DMS 273 treated with DMSO at 0.1 percent for 48 hours (cell line): Measurements from ENCODE around the gene LARP1.

Experiments
- DNase-seq: peaks from one replicate; lab custom pipeline; 2025; lab: John Stamatoyannopoulos, UW

Gene LARP1

DNA sequence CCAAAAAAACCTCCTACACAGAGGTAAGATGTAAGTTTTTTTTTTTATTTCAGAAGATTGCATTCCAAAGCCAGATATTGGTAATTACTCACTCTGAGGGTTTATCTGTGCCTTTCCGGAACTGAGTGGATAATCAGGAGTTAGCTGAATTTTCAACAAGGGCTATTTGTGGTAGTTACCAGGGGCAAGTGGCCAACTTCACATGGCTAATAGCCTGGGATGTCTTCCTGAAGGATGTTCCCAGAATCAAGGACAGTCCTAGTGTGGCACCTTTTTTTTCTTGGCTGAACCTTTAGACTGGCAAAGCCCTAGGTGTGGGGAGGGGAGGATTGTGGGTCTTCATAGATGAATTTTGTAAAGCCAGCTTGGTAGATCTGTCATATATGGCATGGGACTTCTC is 7.1 kb downstream of the LARP1 start:
- no peak for DNase-seq

DNA sequence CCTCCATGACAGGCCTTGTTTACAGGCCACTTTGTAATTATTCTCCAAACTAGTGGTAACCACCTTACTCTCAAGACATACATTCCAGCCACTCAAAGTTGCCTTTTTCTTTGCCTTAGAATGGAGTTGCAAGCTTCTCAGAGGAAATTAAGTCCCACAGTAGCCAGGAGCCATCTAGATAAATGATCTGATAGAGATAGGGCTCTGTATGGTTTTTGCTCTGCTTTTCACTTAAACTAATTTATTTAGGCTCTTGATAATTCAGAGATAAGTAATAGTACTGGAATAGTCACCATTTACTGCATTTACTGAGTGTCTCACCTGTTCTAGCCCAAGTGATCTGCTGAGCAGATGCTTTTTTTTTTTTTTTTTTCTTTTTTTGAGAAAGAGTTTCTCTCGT is 7.5 kb downstream of the LARP1 start:
- DNase-seq = no peak

DNA sequence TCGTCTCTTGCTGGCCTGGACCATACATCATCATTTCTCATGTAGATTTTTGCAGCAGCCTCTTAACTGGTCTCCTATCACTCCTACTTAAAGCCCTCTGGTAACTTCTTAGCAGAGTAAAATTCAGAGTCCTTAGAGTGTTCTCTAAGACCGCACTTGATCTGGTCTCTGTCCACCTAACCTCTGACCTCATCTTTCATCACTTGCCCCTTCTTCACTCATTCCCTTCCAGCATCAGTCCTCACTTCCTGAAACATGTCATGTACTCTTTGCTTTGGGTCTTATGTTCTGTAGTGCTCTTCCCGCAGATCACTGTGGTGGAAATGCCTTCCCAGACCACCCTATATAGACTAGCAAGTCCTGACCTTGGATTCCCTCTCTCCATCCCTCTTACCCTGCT is 9.8 kb downstream of the LARP1 start:
- no peak for DNase-seq

DNA sequence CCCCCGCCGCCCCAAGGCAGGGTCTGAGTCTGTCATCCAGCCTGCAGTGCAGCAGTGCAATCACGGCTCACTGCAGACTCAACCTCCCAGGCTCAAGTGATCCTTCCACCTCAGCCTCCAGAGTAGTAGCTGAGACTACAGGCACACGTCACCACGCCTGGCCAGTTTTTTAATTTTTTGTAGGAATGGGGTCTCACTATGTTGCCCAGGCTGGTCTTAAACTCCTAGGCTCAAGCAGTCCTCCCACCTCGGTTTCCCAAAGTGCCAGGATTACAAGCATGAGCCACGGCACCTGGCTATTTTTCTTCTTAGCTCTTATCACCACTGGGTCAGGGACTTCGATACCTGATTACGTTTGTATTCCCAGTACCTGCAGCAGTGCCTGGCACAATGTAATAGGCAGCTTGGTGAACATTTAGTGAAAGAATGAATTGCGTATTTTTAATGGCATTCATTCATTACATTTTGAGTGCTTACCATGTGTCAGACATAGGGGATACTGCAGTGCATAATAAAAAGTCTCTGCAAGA is 10.3 kb downstream of the LARP1 start:
- DNase-seq = no peak

DNA sequence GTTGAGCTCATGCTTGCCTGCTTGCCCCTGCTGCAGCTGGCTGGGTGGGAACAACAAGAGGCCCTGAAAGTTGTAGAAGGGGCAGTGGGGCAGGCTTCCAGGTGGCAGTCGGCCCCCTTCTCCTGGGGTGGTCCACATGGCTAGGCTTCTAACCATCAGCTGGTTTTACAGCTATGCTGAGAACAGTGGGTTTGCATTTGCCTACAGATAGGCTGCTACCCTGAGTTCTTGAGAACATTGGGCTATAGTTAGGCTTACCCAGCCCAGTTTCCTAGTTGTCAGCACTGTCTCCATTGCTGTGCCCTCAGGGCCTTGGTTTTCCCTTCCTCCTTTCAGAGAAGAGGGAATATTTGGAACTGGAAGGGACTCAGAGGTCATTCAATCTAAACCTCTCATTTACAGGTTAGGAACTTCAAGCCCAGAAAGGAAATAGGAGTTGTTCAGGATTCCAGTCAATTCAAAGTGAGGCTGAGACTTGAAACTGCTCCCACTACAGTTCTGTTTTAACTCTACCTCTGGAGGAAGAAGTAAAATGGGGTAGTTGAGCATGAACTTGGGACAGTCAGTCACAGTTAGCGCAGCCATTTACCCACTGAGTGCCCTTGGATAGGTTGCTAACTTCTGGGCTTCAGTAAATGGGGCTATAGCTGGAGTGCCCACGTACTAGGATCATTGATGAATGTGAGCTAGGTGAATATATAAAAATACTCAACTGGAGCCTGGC is 11.5 kb downstream of the LARP1 start:
- DNase-seq = no peak

DNA sequence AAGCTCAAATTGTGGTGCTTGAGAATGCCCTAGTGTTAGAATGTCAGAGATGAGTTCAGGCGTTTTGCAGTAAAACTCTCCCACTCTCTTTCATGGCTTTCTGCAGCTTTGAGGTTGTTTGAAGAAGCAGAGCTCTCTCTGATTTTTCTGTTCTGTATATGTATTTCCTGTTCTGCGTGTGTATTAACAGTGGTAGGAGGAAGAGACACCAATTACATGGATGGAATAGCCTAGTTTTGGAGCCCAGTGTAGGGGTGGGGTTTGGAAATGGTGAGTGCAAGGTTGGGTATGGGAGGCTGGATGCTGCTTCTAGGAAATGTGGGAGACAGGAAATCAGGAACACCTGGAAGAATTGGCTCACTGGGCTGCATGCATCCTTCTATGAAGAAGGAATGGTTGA is 12.4 kb downstream of the LARP1 start:
- no peak for DNase-seq

DNA sequence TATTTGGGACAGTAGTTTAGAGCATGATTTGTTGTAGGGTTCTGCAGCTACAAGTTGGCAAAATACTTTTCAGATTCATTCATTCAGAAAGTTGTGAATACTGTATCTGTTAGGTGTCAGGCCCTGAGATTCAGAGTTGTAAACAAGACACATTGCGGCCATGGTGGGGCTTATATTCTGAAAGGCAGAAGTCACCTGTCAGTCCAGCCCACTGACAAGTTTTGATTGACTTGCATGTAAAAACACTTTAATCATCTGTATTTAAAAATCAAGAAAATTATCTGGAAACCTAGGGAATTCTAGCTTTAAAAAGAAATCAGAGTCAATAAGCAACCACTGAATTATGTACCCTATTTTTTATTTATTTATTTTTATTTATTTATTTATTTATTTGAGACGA is 13.0 kb downstream of the LARP1 start:
- no peak for DNase-seq

DNA sequence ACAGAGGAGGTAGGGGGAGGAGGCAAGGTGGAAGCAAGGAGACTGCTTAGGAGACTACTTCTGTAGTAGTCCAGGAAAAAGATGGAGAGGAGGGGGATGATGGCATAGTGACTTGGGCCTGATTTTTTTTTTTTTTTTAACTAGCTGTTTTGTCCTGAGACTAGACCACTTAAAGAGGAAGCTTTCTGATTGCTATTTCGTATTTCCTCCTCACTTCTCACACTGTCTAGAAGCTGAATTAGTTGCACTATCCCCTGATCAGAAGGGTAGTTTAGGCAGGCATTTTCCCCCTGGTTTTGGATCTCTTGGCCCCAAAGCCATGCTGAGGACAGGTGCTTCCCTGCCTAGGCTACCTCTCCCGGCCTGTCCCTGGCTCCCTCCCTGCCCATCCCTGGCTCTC is 14.9 kb downstream of the LARP1 start:
- DNase-seq = no peak

DNA sequence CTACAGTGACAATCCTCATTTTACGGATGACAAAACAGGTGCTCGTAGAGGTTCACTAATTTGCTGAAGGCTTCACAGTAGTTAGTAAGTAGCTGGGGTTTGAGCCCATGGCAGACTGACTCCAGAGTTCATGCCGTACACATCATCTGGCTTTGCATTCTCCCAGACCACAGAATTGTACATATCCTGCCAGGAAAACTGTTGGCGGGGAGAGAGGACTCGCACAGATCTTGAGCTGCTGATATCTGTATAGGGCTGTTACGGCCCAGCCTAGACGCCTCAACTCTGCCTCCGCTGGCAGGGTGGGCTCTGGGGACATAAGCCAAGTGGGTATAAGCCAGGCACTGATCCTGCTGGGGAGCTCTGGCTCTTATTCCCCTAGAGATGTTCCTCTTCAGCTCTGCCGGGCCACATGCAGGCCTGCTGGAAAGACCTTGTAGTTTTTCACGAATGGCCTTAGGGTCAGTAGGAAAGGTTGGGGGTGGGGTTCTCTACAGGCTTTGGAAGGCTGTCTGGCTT is 16.3 kb downstream of the LARP1 start:
- DNase-seq = peak; percentile 32

DNA sequence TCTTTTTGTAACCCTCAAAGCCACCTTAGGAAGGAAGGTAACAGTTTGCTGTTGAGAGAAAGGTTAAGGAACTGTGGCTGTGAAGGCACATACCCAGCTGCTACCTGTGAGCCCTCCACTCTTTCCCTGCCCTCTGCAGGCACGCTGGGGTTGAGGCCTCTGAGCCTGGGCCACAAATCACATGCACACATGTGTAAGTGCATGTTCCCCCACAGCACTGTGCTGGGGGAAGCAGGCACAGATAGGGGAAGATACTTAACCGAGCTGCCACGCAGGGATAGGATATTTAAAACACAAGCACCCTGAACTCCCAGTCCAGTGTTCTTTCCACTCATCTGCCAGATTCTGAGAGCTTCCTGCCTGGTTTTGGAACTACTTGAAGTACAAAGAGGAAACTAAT is 18.1 kb downstream of the LARP1 start:
- DNase-seq = no peak

DNA sequence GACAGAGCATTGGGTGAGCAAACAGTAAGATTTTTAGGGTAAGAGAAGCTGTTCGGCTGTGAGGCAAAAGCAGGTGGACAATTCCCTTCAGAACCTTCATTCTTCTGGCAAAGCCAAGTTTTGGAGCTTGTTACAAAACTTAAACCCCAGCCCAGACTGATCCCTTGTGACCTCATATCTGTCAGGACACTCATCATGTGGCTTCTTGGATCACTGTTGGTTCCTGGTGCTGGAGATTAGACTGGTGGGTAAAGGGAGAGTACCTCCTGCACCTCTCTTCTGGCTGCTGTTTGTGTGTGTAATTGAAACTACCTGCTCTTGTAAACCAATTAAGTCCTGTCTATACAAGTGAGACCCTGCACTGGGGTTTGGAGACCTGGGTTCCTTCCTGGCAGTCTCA is 21.0 kb downstream of the LARP1 start:
- no peak for DNase-seq

DNA sequence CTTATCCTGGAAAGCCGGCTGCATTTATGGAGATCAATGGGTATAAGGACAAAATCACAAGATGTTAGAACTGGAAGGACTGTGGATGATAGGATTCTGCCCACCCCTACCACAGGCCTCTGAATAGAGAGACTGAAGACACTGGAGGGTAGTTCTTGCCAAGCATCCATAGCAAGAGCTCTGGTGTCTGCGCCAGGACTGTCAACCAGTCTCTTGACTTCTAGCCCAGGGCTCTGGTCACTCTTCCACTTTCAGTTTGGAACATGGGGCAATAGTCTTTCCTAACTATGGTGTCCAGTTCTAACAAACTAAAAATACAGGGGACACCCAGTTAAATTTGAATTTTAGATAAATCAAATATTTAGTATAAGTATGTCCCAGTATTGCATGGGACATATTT is 23.4 kb downstream of the LARP1 start:
- no peak for DNase-seq

DNA sequence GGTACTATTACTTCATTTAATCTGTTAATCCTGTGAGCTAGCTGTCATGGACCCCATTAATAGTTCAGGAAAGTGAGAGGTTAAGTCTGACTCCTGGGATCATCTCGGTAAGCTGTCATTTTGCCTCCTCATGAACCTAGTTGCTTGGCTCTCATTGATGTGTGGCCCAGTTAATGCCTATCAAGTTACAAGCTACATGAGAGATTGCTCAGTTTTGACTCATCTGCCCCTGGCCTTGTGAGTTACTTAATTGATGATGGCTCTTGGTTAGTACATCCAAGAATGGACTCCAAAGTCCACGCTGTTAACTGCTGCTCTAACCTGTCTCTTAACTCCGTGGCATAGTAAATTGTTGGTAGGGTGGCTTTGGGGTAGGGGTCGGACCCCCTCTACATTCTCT is 23.9 kb downstream of the LARP1 start:
- no peak for DNase-seq

DNA sequence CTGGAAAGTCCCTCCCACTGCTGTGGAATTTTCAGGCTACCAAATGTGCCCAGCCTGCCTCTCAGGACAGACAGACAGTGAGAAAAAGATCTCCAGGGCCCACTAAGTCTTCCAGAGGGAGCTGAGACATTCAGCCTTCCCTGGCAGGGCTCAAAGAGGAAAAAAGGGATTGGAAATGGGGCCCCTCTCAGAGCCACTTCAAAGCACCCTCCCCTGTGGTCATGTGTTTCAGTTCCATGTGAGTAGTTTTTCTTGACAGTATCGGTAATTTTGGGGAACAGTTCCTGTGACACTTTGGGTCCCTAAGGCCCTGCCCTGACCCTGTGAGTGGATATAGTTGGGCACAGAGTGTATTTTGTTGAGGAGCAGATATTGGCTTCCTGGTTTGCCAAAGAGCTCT is 25.0 kb downstream of the LARP1 start:
- DNase-seq = no peak

DNA sequence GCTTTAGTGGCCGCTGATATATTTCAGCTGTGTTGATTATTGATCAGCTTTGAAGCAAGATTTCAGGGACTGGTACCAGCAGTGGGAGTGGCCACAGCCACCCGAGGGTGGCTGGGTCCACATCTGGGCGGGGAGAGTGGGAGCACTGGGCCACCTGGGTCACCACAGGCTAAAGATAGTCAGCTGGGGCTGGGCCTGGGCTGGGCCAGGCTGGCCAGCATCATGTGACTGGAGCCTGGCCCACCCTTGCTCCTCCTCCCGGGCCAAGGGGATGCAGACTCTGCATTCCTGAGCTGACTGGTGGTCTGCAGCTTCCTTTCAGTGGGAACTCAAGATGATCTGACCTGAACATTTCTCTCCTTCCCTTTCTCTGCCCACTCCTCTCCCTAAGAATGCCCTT is 27.1 kb downstream of the LARP1 start:
- no peak for DNase-seq

DNA sequence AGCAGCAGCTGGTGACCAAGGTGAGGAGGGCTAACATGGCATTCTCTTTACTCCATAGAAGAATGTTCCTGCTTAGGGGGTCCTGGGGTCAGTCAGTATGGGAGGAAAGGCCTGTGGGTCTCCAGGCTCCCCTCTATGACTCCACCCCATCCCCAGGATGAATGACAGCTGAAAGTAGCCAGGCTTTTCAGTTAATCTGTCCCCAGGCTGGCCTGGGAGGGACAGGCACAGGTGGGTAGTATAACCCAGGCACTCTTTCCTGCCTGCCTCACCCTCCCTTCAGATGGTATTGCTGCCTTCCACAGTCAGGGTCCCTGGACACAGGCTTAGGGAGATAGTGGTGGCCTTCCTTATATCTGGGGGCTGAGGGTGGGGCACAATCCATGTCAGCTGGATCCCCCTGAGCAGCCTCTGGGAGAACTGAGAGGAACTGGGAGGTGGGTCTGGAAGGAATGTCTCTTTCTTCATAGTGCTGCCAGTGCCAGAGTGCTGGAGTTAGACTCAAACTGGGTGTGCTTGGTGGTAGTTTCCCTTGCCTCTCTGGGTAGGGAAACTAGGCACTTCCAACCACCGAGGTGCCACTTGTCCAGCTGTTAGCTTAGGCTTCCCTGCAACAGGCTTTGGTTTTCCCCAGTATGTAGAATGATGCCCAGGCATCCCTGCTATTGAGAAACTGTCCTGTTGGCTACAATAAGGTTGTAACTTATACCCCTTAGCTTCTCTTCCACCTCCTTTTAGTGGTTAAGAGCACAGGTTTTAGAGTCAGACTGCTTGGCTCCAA is 27.8 kb downstream of the LARP1 start:
- no peak for DNase-seq

DNA sequence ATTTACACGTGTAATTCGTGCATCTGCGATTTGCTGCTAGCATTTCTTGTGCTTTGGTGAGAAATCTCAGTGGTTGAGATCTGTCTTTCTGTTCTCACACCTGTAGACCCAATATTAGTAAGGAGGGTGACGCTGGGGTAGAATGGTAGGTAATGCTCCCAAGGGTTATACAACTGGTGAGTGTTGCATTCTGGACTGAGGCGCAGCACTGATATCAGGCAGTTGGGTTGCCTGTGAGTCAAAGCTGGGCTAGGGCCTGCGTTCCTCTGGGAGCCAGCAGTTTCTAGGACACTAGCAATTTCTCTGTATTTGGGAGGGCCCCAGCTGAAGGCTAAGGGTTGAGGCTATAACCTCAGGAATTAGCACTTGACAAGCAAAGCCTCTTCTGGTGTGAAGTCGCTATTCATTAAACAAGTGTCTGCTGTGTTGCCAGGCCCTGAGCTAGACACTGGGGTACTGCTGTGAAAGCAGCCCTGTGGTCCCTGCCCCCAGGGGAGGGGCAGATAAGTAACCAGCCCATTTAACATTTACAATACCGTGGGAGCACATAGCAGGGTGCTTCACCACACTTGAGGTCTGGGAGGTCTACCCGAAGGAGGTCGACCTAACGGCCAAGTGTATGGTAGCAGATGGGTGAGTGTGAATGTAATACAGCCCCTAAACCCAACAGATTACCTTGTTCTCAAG is 28.7 kb downstream of the LARP1 start:
- DNase-seq = no peak

DNA sequence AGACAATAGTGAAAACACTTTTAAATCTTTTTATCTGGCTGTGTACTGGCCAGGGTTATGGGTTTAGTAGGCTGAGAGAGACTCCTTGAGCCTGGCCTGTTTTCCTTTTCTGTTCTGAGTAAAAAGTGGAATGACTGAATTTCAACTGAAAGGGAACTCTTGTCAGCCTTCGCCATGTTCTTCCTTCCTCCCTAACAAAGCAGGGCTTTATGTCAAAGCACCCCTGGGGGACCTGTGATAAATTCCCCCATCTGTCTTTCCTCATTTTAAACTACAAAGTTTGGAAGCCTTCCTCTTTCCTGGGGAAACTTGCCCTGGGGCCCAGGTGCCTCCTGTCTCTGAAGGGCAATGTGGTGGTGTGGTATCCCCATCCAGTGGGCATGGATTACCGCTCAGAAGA is 29.7 kb downstream of the LARP1 start:
- no peak for DNase-seq

DNA sequence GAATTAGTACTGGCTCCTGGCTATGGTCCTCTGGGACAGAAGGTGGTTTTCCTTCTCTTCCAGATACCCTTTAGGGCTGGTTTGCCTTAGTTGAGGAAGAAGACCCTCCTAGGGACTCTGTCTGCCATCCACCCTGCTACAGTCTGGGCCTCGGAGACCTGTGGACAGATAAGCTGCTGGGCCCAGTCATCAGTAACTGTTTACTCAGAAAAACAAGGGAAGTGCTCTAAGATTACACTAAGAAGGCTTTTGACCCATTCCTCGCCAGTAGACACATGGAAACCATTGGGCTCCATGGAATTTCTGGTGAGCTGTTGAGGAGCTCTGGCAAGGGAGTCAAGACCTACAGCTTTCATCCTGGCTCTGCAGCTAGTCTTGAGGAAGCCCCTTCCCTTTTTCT is 31.2 kb downstream of the LARP1 start:
- no peak for DNase-seq

DNA sequence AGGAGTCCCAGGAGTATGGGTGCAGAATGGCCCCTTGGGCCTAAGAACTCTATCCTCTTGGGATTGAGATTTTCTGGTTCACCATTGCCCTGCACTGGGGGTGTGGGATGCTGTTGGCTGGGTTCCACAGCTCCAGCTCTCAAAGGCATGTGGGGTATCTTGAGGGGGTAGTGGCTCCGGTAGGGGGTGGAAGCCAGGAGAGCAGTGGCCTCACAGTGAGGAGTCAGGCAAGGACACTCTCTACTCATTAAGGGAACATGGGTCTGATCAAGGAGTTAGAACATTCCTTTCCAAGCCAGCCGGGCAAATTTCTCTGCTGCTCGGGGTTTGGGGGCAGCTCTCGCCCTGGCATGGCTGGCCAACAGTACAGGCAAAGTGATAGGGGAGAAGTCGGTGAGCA is 33.0 kb downstream of the LARP1 start:
- no peak for DNase-seq

DNA sequence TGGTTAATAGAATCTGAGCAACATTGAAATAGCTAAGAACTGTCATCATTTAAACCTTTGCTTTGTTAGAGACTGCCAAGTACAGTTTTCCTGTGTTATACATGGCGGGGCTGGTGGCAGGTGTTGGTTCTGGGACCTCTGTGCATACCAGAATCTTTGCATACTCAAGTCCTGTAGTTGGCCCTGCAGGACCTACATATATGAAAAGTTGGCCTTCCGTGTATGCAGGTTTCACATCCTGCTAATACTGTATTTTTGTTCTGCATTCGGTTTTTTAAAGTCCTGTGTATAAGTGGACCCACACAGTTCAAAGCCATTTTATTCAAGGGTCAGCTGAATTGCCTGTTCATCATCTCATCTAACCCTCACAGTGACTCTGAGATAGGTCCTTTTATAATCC is 36.4 kb downstream of the LARP1 start:
- no peak for DNase-seq

DNA sequence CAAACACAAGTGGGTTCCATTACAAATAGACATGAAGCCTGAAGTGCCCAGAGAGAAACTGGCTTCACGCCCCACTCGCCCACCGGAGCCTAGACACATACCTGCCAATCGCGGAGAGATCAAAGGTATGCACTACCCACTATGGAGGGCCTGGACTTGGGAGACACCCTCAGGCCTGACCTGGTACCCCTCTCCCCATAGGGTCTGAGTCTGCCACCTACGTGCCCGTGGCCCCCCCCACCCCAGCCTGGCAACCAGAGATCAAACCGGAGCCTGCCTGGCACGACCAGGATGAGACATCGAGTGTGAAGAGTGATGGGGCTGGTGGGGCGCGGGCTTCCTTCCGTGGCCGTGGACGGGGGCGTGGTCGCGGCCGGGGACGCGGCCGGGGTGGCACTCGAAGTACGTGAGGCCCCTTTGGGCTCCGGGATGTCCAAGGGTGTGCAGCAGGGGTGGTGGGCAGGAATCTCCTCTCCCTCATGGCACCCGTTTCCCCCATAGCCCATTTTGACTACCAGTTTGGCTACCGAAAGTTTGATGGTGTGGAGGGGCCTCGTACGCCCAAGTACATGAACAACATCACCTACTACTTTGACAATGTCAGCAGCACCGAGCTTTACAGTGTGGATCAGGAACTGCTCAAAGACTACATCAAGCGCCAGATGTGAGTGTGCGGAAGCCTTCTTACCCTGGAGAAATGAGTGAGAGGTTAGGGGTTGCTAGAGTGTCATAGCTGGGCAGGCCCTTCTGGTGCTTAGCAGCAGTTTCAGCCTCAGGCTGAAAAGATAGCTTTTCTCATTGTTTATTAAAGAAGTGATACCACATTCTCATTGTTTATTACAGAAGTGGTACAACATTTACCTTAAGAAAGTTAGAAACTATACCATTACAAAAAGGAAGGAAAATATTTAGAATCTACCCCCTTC is 38.7 kb downstream of the LARP1 start:
- DNase-seq = no peak
